GM12873 (cell line): ENCODE measurements around the gene SRMS.

Source experiments
- TF ChIP-seq, protein P1 (sequence below): IDR thresholded peaks from 2 replicates; pipeline ENCODE4 v1.5.1; 2012; ENCODE audit warnings: low read depth, mild to moderate bottlenecking, moderate library complexity, low read length, control low read depth; ENCODE audit not compliant: insufficient read depth; ENCODE audit errors: missing control alignments

Gene SRMS

DNA sequence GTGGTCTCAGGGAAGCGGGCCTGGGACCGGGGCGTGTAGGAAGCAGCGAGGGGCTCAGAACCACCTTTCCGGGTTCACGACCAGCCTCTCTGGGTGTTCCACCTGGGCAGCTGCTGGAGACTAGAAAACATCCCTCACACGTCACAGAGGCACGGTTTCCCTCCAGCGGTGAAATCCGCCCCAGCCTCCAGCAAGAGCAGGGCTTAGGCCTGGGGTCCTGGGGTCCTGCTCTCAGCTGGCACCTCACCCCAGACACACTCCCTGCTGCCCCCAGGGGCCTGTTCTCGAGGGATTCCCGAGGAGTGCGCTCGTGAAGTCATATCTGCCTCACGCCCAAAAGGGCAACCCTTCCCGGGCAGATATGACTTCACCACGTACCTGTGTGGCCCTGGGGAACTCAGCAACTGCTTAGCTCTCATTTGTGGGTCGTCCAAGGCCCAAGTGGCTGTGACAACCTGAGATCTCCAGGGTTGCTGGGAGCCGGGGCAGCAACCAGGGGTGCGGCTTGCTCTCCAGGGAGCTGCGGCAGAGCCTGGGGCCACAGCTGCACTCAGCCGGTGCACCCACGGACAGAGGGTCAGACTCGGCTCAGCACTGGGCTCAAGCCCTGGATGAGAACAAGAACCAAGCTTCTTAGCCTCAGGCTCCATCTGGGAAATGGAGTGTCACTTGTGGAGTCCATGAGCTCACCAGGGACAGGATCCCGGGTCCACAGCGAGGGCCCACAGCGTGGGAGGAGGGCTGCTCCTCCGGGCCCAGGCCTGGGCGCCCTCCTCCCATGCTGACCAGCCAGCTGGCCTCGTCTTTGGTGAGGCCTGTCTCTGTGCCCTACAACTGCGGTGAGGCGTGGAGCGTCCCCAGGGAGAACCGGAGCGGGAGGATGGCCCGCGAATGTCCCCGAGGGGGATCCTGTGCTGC is 7.1 kb upstream of the SRMS start:
- TF ChIP-seq, protein P1, sequence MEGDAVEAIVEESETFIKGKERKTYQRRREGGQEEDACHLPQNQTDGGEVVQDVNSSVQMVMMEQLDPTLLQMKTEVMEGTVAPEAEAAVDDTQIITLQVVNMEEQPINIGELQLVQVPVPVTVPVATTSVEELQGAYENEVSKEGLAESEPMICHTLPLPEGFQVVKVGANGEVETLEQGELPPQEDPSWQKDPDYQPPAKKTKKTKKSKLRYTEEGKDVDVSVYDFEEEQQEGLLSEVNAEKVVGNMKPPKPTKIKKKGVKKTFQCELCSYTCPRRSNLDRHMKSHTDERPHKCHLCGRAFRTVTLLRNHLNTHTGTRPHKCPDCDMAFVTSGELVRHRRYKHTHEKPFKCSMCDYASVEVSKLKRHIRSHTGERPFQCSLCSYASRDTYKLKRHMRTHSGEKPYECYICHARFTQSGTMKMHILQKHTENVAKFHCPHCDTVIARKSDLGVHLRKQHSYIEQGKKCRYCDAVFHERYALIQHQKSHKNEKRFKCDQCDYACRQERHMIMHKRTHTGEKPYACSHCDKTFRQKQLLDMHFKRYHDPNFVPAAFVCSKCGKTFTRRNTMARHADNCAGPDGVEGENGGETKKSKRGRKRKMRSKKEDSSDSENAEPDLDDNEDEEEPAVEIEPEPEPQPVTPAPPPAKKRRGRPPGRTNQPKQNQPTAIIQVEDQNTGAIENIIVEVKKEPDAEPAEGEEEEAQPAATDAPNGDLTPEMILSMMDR: no peak

DNA sequence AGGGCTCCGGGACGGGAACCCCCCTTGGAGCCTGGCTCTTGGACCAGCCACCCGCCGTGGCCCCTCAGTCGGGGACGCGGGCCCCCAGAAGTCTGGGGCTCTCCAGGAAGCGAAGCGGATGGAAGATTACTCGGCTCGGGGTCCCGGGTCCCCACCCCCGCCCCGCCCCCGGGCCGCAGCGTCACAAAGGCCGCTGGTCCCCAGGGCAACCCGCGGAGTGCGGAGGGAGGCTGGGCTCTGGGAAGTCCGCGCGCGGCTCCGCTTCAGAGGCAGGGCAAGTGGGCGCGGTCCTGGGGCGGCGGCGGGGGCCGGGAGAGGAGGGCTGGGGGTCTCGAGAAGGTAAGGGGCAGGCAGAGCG is 6.4 kb upstream of the SRMS start, which contains the start of gene FNDC11:
Gene FNDC11, plus strand, starts transcription at position 227 of the 358 bp plus-strand sequence. CDS start 1,505 bp downstream, outside the sequence.
- TF ChIP-seq, protein P1: no peak

DNA sequence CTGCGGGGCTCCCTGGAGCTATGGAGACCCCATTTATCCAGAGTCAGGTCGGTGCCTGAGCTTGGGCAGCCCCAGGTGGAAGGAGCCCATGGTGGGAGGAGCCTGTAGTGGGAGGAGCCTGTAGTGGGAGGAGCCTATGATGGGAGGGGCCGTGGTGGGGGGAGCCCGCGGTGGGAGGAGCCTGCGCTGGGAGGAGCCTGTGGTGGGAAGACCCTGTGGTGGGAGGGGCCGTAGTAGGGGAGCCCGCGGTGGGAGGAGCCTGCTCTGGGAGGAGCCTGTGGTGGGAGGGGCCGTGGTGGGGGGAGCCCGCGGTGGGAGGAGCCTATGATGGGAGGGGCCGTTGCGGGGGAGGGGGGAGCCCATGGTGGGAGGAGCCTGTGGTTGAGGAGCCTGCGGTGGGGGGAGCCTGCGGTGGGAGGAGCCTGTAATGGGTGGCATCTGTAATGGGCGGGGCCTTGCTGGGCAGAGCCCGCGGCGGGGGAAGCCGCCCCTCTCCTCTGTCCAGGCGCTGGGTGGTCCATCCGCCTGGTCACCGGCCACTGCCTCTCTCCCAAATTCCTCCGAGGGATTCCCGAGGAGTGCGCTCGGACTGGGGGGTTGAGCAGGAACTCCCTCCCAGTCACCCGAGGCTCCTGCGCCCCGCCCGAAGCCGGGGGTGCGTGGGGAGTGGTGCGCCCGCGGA is 5.8 kb upstream of the SRMS start:
- TF ChIP-seq, protein P1: no peak

DNA sequence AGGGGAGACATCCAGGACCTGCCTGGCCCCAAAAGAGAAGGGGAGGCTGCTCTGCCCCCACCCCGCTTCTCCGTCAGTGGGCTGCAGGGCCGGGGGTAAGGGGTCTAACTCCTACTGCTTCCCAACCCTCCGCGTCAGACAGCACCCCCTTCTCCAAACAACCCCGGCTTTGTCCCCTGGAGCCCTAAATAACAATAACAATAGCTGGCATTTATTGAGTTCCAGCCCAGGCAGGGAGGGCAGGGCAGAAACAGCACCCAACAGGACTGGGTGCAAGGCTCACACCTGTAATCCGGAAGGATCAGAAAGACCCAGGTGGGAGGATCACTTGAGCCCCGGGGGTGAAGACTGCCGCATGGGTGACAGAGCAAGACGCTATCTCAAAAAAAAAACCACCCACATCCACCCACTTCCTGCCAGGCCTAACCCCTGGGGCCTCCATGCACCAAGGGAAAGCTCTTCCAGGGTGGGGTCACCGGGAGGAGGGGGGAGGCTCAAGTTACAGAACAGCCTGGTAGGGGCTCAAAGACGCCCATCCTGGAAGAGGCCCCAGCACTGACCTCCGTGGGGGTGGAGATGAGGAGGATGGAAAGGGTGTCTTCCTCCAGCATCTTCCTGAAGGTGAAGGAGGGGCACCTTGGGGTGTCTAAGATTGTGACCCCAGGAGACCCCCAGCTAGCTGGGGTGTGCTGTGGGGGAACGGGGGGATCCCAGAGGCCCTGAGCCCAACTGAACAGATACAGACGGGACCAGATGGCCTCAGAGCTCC is 5.1 kb upstream of the SRMS start:
- TF ChIP-seq, protein P1: no peak

DNA sequence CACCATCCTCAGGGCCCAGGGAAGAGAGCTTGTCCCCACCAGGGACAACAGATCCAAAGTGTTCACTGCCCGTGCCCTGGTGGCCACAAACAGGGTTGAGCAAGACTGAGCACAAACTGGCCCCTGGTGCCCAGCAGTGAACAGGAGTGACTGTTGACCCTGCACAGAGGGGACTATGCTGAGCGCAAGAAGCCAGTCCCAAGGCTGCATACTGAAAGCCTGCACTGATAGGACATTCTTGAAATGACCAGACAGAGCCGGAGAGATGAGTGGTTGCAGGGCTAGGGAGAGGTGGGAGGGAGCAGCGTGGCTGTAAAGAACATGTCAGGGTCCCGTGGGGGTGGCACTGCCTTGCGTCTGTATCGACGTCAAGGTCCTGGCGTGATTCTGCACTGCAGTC is 3.5 kb upstream of the SRMS start:
- TF ChIP-seq, protein P1: no peak

DNA sequence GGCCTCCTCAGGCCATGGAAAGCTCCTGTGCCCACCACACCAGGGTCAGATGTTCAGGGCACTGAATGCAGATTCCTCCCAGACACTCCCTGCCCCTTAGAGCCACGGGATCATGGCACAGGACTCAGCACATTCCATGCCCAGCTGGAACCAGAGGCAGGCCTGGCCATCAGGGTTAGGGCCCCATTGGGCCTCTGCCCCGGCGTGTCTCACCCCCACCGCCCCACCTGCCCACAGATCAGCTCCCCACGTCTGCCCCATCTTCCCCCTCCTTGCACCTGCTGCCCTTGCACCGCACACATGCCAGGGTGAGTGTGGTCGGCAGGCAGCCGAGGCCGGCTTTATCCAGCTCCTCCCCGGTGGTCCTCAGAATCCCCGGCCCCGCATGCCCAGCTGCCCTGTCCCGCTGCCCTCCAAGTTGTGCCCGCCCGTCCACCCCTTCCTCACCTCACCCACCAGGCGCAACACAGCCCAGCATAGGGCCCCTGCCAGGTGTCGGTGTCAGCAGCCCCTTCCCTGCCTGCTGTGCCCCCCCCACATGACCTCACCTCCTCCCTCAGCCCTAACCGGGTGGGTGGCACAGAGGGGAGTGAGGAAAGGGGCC is 2.2 kb upstream of the SRMS start:
- TF ChIP-seq, protein P1: no peak
